HG02678 (cell line): ENCODE data around the gene CNBD2.
"Not testable (repeated sequence)": the region's sequence is repeated elsewhere in the genome, so short reads cannot be mapped to it uniquely, and the experiment has no call there.

Experiments
- ATAC-seq: cut with Tn5 transposase; IDR thresholded peaks from one replicate; pipeline ENCODE4 v1.9.1; 2021; ENCODE audit warnings: mild to moderate bottlenecking, moderate library complexity; ENCODE audit not compliant: unreplicated experiment

The CNBD2 gene

GRCh38 chr20:35974256-35974655 lies 5.9 kb downstream of the CNBD2 start:
- ATAC-seq = no peak

- no peak for ATAC-seq
Measured at GRCh38 chr20:35975576-35976373, 7.4 kb downstream of the CNBD2 start.

- no peak for ATAC-seq
Measured at GRCh38 chr20:35978041-35978513, 9.7 kb downstream of the CNBD2 start.

- ATAC-seq = no peak
Measured at GRCh38 chr20:35979544-35979943, 11.2 kb downstream of the CNBD2 start.

GRCh38 chr20:35981969-35982368 lies 13.6 kb downstream of the CNBD2 start:
- no peak for ATAC-seq

- ATAC-seq = no peak
Measured at GRCh38 chr20:35984382-35984781, 16.0 kb downstream of the CNBD2 start.

- ATAC-seq = no peak
Measured at GRCh38 chr20:35985806-35986205, 17.4 kb downstream of the CNBD2 start.

GRCh38 chr20:35988910-35989463 lies 20.6 kb downstream of the CNBD2 start:
- no peak for ATAC-seq

- no peak for ATAC-seq
Measured at GRCh38 chr20:35991142-35991771, 22.9 kb downstream of the CNBD2 start.

- ATAC-seq = no peak
Measured at GRCh38 chr20:35992713-35993335, 24.4 kb downstream of the CNBD2 start.

- peak; percentile 48 for ATAC-seq
Measured at GRCh38 chr20:35994994-35995453, 26.6 kb downstream of the CNBD2 start.

- not testable (repeated sequence) for ATAC-seq
Measured at GRCh38 chr20:35996492-35996891, 28.1 kb downstream of the CNBD2 start.

GRCh38 chr20:36001331-36001730 lies 32.9 kb downstream of the CNBD2 start:
- ATAC-seq = not testable (repeated sequence)

GRCh38 chr20:36002855-36003254 lies 34.5 kb downstream of the CNBD2 start:
- ATAC-seq = no peak

- ATAC-seq = no peak
Measured at GRCh38 chr20:36004045-36004444, 35.7 kb downstream of the CNBD2 start.

GRCh38 chr20:36008461-36009035 lies 40.2 kb downstream of the CNBD2 start:
- ATAC-seq = no peak

GRCh38 chr20:36010076-36010475 lies 41.7 kb downstream of the CNBD2 start:
- ATAC-seq = no peak

GRCh38 chr20:36010825-36011224 lies 42.4 kb downstream of the CNBD2 start:
- ATAC-seq = no peak

- no peak for ATAC-seq
Measured at GRCh38 chr20:36015806-36016403, 47.5 kb downstream of the CNBD2 start.

GRCh38 chr20:36017048-36017951 lies 48.9 kb downstream of the CNBD2 start:
- no peak for ATAC-seq
